Adrenal gland (tissue), 5 donors: ENCODE results near the gene TMEM232.

Experiments
- CTCF ChIP-seq, 6 experiments: fragments of 450-650 bp in 4 of 6; fragments of 200-600 bp in 2 of 6; sonication (generic) in 1 of 6; IDR thresholded peaks; 1 replicate in 5 of 6; 2 replicates in 1 of 6; pipeline versions ENCODE4 v1.5.1 to v1.8.0; 2016 to 2021; ENCODE audit warnings: antibody characterized with exemption in 6 of 6, mild to moderate bottlenecking in 2 of 6, moderate library complexity in 1 of 6
- POLR2A ChIP-seq, 2 donors: fragments of 450-650 bp; IDR thresholded peaks; one replicate each; pipeline ENCODE4 v1.6.1; 2017; ENCODE audit warnings: antibody characterized with exemption in 2 of 2, mild to moderate bottlenecking in 2 of 2, moderate library complexity in 1 of 2
- donor health status: DM: no; HTN: no; CAD: no.

- TF ChIP-seq CTCF (IDR thresholded peaks at IDR 0.05) (no peak), POLR2A (IDR thresholded peaks at IDR 0.05) (no peak)
Measured at GRCh38 chr5:110736753-110737152, 10.3 kb upstream of the TMEM232 start.
